ENCODE data around the gene ACTG2.

GRCh38 chr2:73969356-73969755 is 76.5 kb downstream of the ACTG2 start:
- TF ChIP-seq, protein P1, sequence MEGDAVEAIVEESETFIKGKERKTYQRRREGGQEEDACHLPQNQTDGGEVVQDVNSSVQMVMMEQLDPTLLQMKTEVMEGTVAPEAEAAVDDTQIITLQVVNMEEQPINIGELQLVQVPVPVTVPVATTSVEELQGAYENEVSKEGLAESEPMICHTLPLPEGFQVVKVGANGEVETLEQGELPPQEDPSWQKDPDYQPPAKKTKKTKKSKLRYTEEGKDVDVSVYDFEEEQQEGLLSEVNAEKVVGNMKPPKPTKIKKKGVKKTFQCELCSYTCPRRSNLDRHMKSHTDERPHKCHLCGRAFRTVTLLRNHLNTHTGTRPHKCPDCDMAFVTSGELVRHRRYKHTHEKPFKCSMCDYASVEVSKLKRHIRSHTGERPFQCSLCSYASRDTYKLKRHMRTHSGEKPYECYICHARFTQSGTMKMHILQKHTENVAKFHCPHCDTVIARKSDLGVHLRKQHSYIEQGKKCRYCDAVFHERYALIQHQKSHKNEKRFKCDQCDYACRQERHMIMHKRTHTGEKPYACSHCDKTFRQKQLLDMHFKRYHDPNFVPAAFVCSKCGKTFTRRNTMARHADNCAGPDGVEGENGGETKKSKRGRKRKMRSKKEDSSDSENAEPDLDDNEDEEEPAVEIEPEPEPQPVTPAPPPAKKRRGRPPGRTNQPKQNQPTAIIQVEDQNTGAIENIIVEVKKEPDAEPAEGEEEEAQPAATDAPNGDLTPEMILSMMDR (IDR thresholded peaks at IDR 0.05), result no peak
- no peak for TF ChIP-seq POLR2A (IDR thresholded peaks at IDR 0.05)

Measured in adrenal gland (tissue), 5 donors.